Progenitor cell of endocrine pancreas (in vitro differentiated cells): Measurements from ENCODE around the gene SFXN2. TPM values are rescaled to one million over a fixed set of nuclear protein-coding genes. Genes with fewer than 3 reads are reported as not detected.
A peak's percentile ranks its signal among the peaks of the same experiment; 100 is the strongest.
"Not testable (repeated sequence)": the region's sequence is repeated elsewhere in the genome, so short reads cannot be mapped to it uniquely, and the experiment has no call there.

ENCODE experiments used
- DNase-seq: peaks from one replicate; pipeline ENCODE4 v3.0.0; 2021; ENCODE audit warnings: low spot score; ENCODE audit not compliant: unreplicated experiment
- H3K27ac Mint-ChIP-seq: 2 replicates; pipeline ENCODE4 v1.8.0; 2021; ENCODE audit warnings: mild to moderate bottlenecking, moderate library complexity, mixed read lengths
- H3K27me3 Mint-ChIP-seq: 2 replicates; pipeline ENCODE4 v1.8.0; 2021; ENCODE audit warnings: mixed read lengths
- H3K36me3 Mint-ChIP-seq: 2 replicates; pipeline ENCODE4 v1.8.0; 2022; ENCODE audit warnings: mixed read lengths; ENCODE audit not compliant: insufficient read depth
- H3K4me1 Mint-ChIP-seq: 2 replicates; pipeline ENCODE4 v1.8.0; 2021; ENCODE audit warnings: low read depth, mixed read lengths
- H3K4me3 Mint-ChIP-seq: 2 replicates; pipeline ENCODE4 v1.8.0; 2021; ENCODE audit warnings: low read depth, mild to moderate bottlenecking, moderate library complexity, mixed read lengths
- H3K9me3 Mint-ChIP-seq: 2 replicates; pipeline ENCODE4 v1.8.0; 2021; ENCODE audit warnings: low read depth, mixed read lengths
- total RNA-seq: library from RNA; stranded (reverse); gene quantifications from 2 replicates; pipeline ENCODE4 v1.2.1, GENCODE V29; 2021
- TF ChIP-seq, protein P1 (sequence below): fragments of 200-600 bp; sonication (generic); IDR thresholded peaks from one replicate; pipeline ENCODE4 v1.5.0; 2021; ENCODE audit warnings: antibody characterized with exemption, mild to moderate bottlenecking; ENCODE audit not compliant: unreplicated experiment

Gene SFXN2
- total RNA-seq, 1 donor from 2014 or later = 33.9 TPM

DNA sequence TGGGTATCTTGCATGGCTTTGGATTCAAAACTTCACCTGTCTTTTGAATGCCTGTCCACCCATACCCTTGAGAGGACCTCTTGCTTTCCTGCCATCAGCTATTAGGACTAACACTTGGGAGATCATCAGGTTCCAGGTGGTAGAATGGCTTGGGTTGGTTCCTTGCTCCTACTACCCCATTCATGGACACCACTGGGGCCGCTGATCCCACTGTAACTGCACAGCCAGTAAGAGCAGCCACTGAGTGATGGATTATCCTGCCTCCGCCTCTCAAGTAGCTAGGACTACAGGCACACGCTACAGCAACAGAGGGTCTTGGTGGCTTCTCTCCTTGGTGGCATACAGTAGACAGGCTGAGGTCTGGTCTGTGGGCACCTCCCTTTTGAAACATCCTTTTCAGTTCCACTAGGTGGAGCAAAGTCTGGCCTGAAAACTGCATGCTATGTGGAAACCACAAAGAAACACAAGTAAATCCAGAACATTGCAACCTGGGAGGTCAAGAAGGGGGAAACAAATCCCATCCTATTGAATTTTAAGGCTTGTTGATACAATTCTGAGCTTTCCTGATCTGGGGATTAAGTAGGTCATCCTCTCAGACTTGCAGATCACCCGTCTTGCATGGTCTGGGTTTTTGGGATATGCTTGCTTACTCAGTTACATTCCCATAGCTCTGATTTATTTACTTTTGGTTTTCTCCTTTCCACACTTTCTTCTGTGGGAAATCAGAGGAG is 38.7 kb downstream of the SFXN2 start:
- TF ChIP-seq, protein P1, sequence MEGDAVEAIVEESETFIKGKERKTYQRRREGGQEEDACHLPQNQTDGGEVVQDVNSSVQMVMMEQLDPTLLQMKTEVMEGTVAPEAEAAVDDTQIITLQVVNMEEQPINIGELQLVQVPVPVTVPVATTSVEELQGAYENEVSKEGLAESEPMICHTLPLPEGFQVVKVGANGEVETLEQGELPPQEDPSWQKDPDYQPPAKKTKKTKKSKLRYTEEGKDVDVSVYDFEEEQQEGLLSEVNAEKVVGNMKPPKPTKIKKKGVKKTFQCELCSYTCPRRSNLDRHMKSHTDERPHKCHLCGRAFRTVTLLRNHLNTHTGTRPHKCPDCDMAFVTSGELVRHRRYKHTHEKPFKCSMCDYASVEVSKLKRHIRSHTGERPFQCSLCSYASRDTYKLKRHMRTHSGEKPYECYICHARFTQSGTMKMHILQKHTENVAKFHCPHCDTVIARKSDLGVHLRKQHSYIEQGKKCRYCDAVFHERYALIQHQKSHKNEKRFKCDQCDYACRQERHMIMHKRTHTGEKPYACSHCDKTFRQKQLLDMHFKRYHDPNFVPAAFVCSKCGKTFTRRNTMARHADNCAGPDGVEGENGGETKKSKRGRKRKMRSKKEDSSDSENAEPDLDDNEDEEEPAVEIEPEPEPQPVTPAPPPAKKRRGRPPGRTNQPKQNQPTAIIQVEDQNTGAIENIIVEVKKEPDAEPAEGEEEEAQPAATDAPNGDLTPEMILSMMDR = peak; percentile 56
- Mint-ChIP-seq H3K4me3 (no peak overlapping the region), H3K27ac (peak overlapping the region; percentile 35), H3K4me1 (peaks cover 6% of the 10 kb centered on the region), H3K9me3 (no peaks in the 10 kb centered on the region), H3K27me3 (no peaks in the 10 kb centered on the region), H3K36me3 (peaks cover 2% of the 10 kb centered on the region)
- no peak for DNase-seq

DNA sequence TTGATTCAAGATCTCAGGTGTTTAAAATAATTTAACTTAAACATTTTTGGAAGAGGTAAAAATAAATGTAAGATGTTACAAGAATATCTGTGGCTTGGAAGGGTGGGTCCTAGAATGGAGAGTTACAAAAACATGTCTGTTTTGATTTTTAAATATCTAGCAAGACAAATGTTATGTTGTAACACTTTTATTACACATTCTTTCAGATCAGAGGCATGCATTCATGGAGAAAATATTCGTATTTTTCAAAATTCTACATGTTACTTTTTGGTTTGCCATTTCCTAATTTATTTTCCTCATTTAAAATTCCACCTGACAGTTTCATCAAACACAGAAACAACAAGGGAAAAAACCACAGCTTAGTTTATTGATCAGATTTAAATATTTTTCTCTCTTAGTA is 39.3 kb downstream of the SFXN2 start:
- Mint-ChIP-seq H3K27ac (peak overlapping the region; percentile 35), H3K4me1 (peaks cover 8% of the 10 kb centered on the region), H3K4me3 (no peak overlapping the region), H3K9me3 (no peaks in the 10 kb centered on the region), H3K27me3 (no peaks in the 10 kb centered on the region), H3K36me3 (no peaks in the 10 kb centered on the region)
- TF ChIP-seq, protein P1 = no peak
- DNase-seq = no peak

DNA sequence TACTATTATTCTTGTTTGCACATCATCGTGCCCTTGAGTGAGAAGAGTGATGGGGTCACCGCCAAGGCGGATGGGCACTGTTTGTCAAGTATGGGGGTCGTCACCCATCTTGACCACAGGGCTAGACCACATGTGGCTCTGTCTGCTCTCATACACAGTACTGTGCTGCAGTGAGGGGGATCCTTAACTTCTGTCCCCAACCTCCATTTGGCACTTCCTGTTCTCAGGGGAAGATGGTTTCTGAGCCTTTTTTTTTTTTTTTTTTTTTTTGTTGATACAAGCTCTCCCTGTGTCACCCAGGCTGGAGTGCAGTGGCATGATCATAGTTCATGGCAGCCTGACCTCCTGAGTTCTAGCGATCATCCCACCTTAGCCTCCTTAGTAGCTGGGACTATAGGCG is 42.9 kb downstream of the SFXN2 start:
- TF ChIP-seq, protein P1 = no peak
- Mint-ChIP-seq H3K27ac (no peak overlapping the region), H3K9me3 (peaks cover 2% of the 10 kb centered on the region), H3K27me3 (no peaks in the 10 kb centered on the region), H3K36me3 (peaks cover 2% of the 10 kb centered on the region), H3K4me1 (peaks cover 10% of the 10 kb centered on the region), H3K4me3 (no peak overlapping the region)
- DNase-seq = no peak

DNA sequence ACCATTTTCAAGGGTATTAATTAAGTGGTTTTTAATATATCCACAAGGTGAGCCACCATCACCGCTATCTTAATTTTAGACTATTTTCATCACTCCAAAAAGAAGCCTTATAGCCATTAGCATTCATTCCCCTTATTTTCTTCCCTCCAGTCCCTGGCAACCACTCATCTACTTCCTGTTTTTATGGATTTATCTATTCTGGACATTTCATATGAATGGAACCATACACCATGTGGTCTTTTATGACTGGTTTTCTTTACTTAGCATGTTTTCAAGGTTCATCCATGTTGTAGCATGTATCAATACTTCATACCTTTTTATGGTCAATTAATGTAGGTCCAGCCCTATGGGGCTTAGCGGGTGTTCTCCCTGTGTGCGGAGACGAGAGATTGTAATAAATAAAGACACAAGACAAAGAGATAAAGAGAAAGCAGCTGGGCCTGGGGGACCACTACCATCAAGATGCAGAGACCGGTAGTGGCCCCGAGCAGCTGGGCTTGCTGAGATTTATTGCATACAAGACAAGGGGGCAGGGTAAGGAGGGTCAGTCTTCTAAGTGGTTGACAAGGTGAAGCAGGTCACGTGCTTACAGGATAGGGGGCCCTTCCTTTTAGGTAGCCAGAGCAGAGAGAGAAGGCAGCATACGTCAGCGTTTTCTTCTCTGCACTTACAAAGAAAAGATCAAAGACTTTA is 44.0 kb downstream of the SFXN2 start:
- Mint-ChIP-seq H3K9me3 (peaks cover 2% of the 10 kb centered on the region), H3K27ac (peak overlapping the region; percentile 70), H3K4me3 (no peak overlapping the region)

DNA sequence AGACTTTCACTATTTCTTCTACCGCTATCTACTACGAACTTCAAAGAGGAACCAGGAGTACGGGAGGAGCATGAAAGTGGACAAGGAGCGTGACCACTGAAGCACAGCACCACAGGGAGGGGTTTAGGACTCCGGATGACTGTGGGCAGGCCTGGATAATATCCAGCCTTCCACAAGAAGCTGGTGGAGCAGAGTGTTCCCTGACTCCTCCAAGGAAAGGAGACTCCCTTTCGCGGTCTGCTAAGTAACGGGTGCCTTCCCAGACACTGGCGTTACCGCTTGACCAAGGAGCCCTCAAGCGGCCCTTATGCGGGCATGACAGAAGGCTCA is 44.5 kb downstream of the SFXN2 start:
- H3K27ac Mint-ChIP-seq, H3K36me3 Mint-ChIP-seq: not testable (repeated sequence)

More for the DNA sequence above, 44.0 kb downstream of the SFXN2 start:
- H3K4me1 Mint-ChIP-seq = peaks cover 17% of the 10 kb centered on the region
- peaks cover 2% of the 10 kb centered on the region for H3K36me3 Mint-ChIP-seq
- no peak for DNase-seq
- TF ChIP-seq, protein P1 = no peak
- H3K27me3 Mint-ChIP-seq = no peaks in the 10 kb centered on the region

More for the DNA sequence above, 44.5 kb downstream of the SFXN2 start:
- not testable (repeated sequence) for H3K9me3 Mint-ChIP-seq, H3K4me3 Mint-ChIP-seq, DNase-seq, H3K27me3 Mint-ChIP-seq
- H3K4me1 Mint-ChIP-seq = peaks cover 14% of the 10 kb centered on the region
